SU-DHL-6 (cell line): ENCODE measurements around the gene TLN1.

Source experiments
- EZH2phosphoT487 ChIP-seq: fragments of 200-600 bp; sonication (generic), shearing (Covaris generic); conservative IDR thresholded peaks from 2 replicates; pipeline ENCODE4 v1.6.1; 2018; ENCODE audit warnings: mild to moderate bottlenecking, antibody characterized with exemption, low read length, moderate library complexity, mixed read lengths
- TF ChIP-seq, protein P1 (sequence below): fragments of 200-600 bp; sonication (generic); IDR thresholded peaks from one replicate; pipeline ENCODE4 v1.5.1; 2017; ENCODE audit warnings: antibody characterized with exemption, mild to moderate bottlenecking, low read length, moderate library complexity; ENCODE audit not compliant: insufficient read depth, poor library complexity, severe bottlenecking

DNA sequence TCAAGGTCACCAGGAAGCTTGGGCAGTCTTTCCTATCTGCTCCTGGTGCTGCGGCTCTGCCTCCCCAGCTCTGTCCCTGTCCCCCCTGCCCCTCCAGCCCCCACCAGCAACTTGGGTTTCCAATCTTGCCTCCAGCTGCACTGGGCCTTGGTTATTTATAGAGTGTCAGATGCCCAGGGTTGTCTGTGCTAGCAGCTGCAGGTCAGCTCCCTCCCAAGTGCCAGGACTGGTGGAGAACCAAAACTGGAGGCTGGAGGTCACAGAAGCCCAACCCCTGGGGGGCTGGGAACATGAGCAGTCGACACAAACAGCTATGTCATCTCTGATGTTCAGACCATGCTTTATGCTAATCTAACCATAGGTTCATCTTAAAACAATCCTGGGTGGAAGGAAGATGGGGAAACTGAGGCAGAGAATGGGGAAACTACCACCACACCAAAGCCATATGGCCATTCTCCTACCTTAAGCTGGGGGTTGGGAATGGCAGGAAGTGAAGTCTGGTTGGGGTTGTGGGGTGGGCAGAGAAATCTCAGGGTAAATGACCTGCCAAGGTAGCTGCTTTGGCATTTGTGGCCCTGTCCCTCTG lies 43.9 kb downstream of the TLN1 start:
- no peak for TF ChIP-seq EZH2phosphoT487
- TF ChIP-seq, protein P1, sequence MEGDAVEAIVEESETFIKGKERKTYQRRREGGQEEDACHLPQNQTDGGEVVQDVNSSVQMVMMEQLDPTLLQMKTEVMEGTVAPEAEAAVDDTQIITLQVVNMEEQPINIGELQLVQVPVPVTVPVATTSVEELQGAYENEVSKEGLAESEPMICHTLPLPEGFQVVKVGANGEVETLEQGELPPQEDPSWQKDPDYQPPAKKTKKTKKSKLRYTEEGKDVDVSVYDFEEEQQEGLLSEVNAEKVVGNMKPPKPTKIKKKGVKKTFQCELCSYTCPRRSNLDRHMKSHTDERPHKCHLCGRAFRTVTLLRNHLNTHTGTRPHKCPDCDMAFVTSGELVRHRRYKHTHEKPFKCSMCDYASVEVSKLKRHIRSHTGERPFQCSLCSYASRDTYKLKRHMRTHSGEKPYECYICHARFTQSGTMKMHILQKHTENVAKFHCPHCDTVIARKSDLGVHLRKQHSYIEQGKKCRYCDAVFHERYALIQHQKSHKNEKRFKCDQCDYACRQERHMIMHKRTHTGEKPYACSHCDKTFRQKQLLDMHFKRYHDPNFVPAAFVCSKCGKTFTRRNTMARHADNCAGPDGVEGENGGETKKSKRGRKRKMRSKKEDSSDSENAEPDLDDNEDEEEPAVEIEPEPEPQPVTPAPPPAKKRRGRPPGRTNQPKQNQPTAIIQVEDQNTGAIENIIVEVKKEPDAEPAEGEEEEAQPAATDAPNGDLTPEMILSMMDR: no peak
